ENCODE measurements around the gene ACP7. TPM values are rescaled to one million over a fixed set of nuclear protein-coding genes. Genes with fewer than 3 reads are reported as not detected.

ACP7 gene
- total and polyA plus RNA-seq, 12 donors: not detected

DNA sequence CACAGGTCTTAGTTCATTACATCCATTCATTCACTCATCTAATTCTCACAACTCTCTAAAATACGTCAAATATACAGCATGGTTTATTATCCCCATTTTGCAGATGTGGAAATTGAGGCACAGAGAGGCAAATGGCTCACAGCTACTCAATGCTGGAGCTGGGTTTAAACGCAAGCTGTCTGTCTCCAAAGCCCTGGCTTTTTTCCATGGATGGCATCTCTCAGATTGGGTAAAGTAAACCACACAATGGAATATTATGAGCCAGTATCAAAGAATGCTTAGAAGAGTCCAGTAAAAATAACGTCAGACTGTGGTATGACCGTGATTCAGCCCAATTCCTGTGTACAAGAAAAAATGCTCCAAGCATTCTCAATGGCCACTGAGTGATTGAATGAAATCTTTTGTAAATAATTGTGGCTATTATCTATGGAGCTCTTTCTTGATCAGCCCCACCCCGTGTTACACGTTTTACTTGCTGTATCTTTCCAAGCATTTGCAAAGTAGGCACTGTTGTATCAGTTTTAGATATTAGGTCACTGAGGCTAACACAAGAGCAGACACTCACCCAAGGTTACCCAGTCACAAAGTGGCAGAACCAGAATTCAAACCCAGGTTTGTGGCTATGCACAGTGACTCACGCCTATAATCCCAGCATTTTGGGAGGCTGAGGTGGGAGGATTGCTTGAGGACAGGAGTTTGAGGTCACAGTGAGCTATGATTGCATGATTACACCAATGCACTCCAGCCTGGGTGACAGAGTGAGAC is 5.5 kb upstream of the ACP7 start:
- Histone ChIP-seq H3K27ac (no peak overlapping the region), H3K9me3 (replicated peaks in 1 of 3) (no peaks in the 10 kb centered on the region), H3K27me3 (peaks cover 21% of the 10 kb centered on the region), H3K4me3 (no peak overlapping the region), H3K4me1 (replicated peaks in 1 of 2) (no peaks in the 10 kb centered on the region), H3K36me3 (replicated peaks in 1 of 2) (no peaks in the 10 kb centered on the region)
- TF ChIP-seq, protein P1, sequence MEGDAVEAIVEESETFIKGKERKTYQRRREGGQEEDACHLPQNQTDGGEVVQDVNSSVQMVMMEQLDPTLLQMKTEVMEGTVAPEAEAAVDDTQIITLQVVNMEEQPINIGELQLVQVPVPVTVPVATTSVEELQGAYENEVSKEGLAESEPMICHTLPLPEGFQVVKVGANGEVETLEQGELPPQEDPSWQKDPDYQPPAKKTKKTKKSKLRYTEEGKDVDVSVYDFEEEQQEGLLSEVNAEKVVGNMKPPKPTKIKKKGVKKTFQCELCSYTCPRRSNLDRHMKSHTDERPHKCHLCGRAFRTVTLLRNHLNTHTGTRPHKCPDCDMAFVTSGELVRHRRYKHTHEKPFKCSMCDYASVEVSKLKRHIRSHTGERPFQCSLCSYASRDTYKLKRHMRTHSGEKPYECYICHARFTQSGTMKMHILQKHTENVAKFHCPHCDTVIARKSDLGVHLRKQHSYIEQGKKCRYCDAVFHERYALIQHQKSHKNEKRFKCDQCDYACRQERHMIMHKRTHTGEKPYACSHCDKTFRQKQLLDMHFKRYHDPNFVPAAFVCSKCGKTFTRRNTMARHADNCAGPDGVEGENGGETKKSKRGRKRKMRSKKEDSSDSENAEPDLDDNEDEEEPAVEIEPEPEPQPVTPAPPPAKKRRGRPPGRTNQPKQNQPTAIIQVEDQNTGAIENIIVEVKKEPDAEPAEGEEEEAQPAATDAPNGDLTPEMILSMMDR (IDR thresholded peaks at IDR 0.05): no peak
- no peak for TF ChIP-seq POLR2A (IDR thresholded peaks at IDR 0.05)
- intact Hi-C loops (cut with DNase I): no loop called here
- 60 to 62% (median 62%) methylated on average over 7 of the region's 7 CpGs for WGBS, 4 donors
- no peak for DNase-seq

DNA sequence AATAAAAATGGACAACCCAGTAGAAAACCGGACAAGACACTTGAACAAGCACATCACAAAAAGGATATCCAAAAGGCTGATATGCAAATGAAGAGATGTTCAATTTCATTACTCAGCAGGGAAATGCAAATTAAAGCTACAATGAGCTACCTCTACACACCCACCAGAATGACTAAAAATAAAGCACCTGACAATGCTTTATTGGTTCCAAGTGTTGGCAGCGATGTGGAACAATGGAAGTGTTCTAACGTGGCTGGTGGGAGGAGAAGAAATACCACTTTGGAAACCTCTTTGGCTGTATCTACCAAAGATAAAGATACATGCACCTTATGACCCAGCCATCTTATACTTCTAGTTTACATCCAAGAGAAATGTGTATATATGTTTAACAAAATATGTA is 3.7 kb upstream of the ACP7 start:
- intact Hi-C loops (cut with DNase I): no loop called here
- 60 to 74% (median 65%) methylated on average over 3 of the region's 3 CpGs for WGBS, 4 donors
- no peaks in the 10 kb centered on the region for H3K9me3 ChIP-seq (replicated peaks in 1 of 3)
- TF ChIP-seq, protein P1 (IDR thresholded peaks at IDR 0.05): no peak
- TF ChIP-seq POLR2A (IDR thresholded peaks at IDR 0.05): no peak
- no peaks in the 10 kb centered on the region for H3K36me3 ChIP-seq (replicated peaks in 1 of 2)
- no peaks in the 10 kb centered on the region for H3K4me1 ChIP-seq (replicated peaks in 1 of 2)
- DNase-seq: no peak
- H3K27me3 ChIP-seq: peaks cover 37% of the 10 kb centered on the region
- no peak overlapping the region for H3K27ac ChIP-seq
- H3K4me3 ChIP-seq: no peak overlapping the region

DNA sequence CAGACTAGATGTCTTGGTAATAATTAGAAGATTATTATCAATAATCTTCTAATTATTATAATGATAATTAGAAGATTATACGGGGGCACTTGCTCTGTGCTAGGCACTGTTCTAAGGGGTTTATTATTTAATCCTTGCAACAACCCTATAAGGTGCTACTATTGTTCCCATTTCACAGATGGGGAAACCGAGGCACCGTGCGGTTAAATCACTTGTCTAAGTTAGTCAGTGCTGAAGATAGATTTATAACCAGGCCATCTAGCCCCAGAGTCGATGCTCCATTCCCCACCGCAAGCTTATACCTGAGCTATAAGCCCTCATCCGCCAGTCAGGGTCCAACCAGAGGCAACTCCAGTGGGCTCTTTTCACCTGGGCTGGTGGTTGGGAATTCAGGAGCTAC is 2.0 kb upstream of the ACP7 start:
- 85 to 88% (median 88%) methylated on average over 7 of the region's 7 CpGs for WGBS, 4 donors
- TF ChIP-seq POLR2A (IDR thresholded peaks at IDR 0.05): no peak
- TF ChIP-seq, protein P1 (IDR thresholded peaks at IDR 0.05): no peak
- H3K36me3 ChIP-seq (replicated peaks in 1 of 2): no peaks in the 10 kb centered on the region
- no peaks in the 10 kb centered on the region for H3K4me1 ChIP-seq (replicated peaks in 1 of 2)
- intact Hi-C loops (cut with DNase I): no loop called here
- peaks cover 42% of the 10 kb centered on the region for H3K27me3 ChIP-seq
- H3K4me3 ChIP-seq: no peak overlapping the region
- DNase-seq: no peak
- no peaks in the 10 kb centered on the region for H3K9me3 ChIP-seq (replicated peaks in 1 of 3)
- H3K27ac ChIP-seq: no peak overlapping the region

DNA sequence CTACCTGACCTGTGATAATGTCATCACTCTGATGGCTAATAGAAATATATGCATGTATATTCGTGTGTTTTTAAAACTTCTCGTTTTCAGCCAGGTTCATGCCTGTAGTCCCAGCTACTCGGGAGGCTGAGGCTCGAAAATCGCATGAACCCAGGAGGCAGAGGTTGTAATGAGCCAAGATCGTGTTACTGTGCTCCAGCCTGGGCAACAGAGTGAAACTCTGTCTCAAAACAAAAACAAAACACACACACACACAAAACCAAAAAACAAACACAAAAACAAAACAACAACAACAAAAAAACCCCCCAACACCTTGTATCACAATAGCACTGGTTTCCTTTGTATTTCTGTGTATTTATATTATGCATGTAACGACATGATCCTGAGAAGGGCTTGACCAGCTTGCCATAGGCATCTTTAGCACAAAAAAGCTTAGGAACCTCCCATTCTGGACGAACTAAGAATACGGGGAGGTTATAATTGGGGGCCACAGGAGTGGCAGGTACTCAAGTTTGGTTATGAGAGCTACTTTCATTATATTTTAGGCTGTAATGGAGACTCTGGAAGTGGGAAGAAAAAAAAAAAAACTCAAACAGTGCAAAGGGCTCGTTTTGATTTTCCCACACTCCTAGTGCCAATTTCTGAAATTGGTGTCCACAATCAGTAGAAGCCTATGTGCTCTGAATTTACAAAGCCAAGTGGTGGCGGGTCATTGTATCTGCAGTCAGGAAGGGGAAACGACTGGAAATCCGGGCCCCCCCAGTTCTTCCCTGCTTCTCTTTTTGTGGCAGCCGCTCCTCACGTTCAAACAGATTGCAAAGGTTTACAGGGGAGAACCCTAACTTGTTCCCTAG is 1.2 kb upstream of the ACP7 start:
- no peaks in the 10 kb centered on the region for H3K4me1 ChIP-seq (replicated peaks in 1 of 2)
- WGBS, 4 donors: 19 to 33% (median 31%) methylated on average over 14 to 15 of the region's 15 CpGs
- no peak overlapping the region for H3K4me3 ChIP-seq
- H3K9me3 ChIP-seq (replicated peaks in 1 of 3): no peaks in the 10 kb centered on the region
- no peak for TF ChIP-seq POLR2A (IDR thresholded peaks at IDR 0.05)
- TF ChIP-seq, protein P1 (IDR thresholded peaks at IDR 0.05): no peak
- peaks cover 42% of the 10 kb centered on the region for H3K27me3 ChIP-seq
- no peaks in the 10 kb centered on the region for H3K36me3 ChIP-seq (replicated peaks in 1 of 2)
- H3K27ac ChIP-seq: no peak overlapping the region
- no peak for DNase-seq
- intact Hi-C loops (cut with DNase I): no loop called here

Data from adrenal gland (tissue), 12 donors.